ENCODE data around the gene CLDN9. TPM values are rescaled to one million over a fixed set of nuclear protein-coding genes. Genes with fewer than 3 reads are reported as not detected.
"Not testable (repeated sequence)": the region's sequence is repeated elsewhere in the genome, so short reads cannot be mapped to it uniquely, and the experiment has no call there.

The CLDN9 gene
- total RNA-seq, 2 donors from 2014 or later = 4.7 to 11.2 TPM

DNA sequence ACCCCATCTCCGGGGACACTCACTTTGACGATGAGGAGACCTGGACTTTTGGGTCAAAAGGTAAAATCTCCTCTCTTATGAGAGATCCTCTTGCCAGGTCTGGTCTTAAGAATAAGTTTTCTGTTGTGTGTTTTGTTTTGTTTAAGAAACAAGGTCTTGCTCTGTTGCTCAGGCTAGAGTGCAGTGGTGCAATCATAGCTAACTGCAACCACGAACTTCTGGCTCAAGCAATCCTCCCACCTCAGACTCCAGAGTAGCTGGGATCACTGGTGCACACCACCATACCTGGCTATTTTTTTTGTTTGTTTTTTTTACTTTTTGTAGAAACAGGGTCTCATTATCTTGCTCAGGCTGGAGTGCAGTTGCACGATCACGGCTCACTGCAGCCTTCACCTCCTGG lies 37.8 kb downstream of the CLDN9 start:
- Histone ChIP-seq H3K4me3 (no peak overlapping the region), H3K27me3 (peaks cover 0 to 19% of the 10 kb centered on the region in 2 donors), H3K27ac (no peak overlapping the region), H3K9me3 (no peaks in the 10 kb centered on the region), H3K36me3 (replicated peaks in 1 of 2; ENCODE audit: insufficient read depth in 1 of 2, low read depth in 2 of 2) (no peaks in the 10 kb centered on the region), H3K4me1 (peaks cover 16% of the 10 kb centered on the region)
- WGBS, 2 donors = 67 to 80% methylated on average over 5 of the region's 5 CpGs
- TF ChIP-seq, protein P1, sequence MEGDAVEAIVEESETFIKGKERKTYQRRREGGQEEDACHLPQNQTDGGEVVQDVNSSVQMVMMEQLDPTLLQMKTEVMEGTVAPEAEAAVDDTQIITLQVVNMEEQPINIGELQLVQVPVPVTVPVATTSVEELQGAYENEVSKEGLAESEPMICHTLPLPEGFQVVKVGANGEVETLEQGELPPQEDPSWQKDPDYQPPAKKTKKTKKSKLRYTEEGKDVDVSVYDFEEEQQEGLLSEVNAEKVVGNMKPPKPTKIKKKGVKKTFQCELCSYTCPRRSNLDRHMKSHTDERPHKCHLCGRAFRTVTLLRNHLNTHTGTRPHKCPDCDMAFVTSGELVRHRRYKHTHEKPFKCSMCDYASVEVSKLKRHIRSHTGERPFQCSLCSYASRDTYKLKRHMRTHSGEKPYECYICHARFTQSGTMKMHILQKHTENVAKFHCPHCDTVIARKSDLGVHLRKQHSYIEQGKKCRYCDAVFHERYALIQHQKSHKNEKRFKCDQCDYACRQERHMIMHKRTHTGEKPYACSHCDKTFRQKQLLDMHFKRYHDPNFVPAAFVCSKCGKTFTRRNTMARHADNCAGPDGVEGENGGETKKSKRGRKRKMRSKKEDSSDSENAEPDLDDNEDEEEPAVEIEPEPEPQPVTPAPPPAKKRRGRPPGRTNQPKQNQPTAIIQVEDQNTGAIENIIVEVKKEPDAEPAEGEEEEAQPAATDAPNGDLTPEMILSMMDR (IDR thresholded peaks at IDR 0.05) = no peak
- TF ChIP-seq POLR2A (IDR thresholded peaks at IDR 0.05) = no peak
- ATAC-seq (no peak), DNase-seq (no peak)
- intact Hi-C loops (cut with DNase I) = loop anchor here (10.0 kb wide), 1 partner anchor 64 kb away; the partner anchor contains the start of gene ZNF205

DNA sequence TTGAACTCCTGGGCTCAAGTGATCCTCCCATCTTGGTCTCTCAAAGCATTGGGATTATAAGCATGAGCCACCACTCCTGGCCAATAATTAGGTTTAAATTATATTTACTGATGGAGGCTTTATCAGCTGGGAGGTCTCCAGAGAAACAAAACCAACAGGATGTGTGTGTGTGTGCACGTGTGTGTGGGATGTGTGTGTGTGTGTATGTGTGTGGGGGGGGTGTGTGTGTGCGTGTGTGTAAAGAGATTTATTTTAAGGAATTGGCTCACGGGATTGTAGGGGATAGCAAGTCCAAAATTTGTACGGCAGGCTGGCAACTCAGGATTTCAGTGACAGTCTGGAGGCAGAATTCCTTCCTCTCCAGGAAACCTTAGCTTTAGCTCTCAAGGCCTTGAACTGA lies 38.3 kb downstream of the CLDN9 start:
- no peaks in the 10 kb centered on the region for H3K36me3 ChIP-seq (replicated peaks in 1 of 2; ENCODE audit: insufficient read depth in 1 of 2, low read depth in 2 of 2)
- TF ChIP-seq, protein P1 (IDR thresholded peaks at IDR 0.05) = no peak
- TF ChIP-seq POLR2A (IDR thresholded peaks at IDR 0.05) = no peak
- intact Hi-C loops (cut with DNase I) = loop anchor here (10.0 kb wide), 1 partner anchor 64 kb away; the partner anchor contains the start of gene ZNF205
- DNase-seq (no peak), ATAC-seq (no peak)
- 14 to 31% methylated on average over 4 of the region's 4 CpGs for WGBS, 2 donors
- H3K9me3 ChIP-seq = no peaks in the 10 kb centered on the region
- peaks cover 11% of the 10 kb centered on the region for H3K4me1 ChIP-seq
- no peak overlapping the region for H3K4me3 ChIP-seq
- H3K27ac ChIP-seq = no peak overlapping the region
- peaks cover 0 to 16% of the 10 kb centered on the region in 2 donors for H3K27me3 ChIP-seq

DNA sequence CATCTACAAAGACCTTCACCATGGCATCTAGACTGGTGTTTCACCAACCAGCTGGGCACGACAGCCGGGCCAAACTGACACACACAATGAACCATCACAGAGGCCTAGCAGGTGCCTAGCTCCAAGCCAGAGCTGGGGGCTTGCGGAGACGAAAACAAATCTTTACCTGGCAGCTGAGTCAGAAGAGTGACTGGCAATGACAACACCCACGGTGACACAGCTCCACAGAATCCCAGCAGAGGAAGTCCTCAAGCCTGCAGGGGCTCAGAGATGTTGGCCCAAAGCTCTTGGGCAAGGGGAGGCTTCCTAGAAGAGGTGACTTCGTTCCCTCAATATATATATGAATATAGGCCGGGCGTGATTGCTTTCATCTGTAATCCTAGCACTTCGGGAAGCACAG lies 38.8 kb downstream of the CLDN9 start:
- H3K27ac ChIP-seq = no peak overlapping the region
- no peak for ATAC-seq

DNA sequence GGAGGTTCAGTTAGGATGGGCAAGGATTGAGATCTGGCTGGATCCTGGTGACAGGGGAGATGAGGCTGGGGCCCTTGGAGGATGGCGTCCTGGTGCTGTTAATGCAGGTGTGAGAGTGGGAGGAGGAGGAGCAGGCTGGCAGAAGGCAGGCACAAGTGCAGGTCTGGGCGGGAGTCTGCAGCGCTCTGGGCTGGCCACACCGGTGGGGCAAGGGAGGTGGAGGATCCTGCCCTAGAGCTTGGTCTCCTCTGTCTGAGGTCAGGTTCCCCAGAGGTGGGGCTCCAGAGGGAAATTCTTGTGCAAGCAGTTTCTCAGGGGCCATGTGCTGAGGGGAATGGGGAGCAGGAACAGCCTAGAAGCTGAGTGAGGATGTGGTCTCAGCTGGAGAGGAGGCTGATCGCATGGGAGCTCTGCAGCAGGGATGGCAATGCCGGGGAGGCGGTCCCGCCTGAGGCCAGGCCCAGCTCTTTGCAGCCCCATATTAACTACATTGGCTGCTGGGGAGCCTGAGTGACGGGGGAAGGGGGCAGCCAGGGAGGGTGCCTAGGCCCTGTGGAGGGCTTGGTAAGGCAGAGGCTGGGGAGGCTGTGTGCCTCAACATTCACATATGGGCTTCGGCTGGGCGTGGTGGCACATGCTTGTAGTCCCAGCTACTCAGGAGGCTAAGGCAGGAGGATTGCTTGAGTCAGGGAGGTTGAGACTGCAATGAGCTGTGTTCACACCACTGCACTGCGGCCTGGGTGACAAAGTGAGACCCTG lies 40.0 kb downstream of the CLDN9 start:
- ATAC-seq; H3K27me3 ChIP-seq; H3K27ac ChIP-seq; H3K36me3 ChIP-seq (replicated peaks in 1 of 2; ENCODE audit: insufficient read depth in 1 of 2, low read depth in 2 of 2); H3K9me3 ChIP-seq; H3K4me1 ChIP-seq; H3K4me3 ChIP-seq; DNase-seq: not testable (repeated sequence)
- 81% methylated on average over 12 of the region's 12 CpGs; no CpG with 5 or more reads in 1 of the 2 donors for WGBS, 2 donors
- intact Hi-C loops (cut with DNase I) = loop anchor here (10.0 kb wide), 1 partner anchor 62 kb away; the partner anchor contains the start of gene ZNF205

More for the DNA sequence above, 38.8 kb downstream of the CLDN9 start:
- Histone ChIP-seq H3K27me3 (peaks cover 0 to 13% of the 10 kb centered on the region in 2 donors), H3K9me3 (no peaks in the 10 kb centered on the region), H3K36me3 (replicated peaks in 1 of 2; ENCODE audit: insufficient read depth in 1 of 2, low read depth in 2 of 2) (no peaks in the 10 kb centered on the region), H3K4me1 (peaks cover 6% of the 10 kb centered on the region), H3K4me3 (no peak overlapping the region)
- intact Hi-C loops (cut with DNase I) = loop anchor here (10.0 kb wide), 1 partner anchor 63 kb away; the partner anchor contains the start of gene ZNF205
- WGBS, 2 donors = 80 to 84% methylated on average over 7 to 9 of the region's 9 CpGs
- no peak for TF ChIP-seq POLR2A (IDR thresholded peaks at IDR 0.05)
- no peak for DNase-seq

DNA sequence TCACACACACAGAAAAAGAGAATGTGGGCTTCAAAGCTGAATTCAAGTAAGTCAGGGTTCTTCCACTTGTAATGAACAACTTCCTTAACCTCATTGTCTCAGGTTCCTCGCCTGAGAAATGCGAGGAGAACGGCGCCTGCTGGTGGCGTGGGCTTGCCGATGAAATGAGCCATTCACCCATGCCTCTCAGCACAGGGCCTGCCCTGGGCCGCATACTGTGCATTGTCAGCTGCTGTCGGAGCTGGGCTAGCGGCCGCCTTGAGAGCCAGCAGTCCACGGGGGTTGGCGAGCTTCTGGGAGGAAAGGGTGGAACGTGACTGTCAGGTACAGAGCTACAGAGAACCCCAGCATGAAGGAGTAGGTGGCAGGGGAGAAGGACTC lies 40.6 kb downstream of the CLDN9 start:
- intact Hi-C loops (cut with DNase I) = loop anchor here (10.0 kb wide), 1 partner anchor 61 kb away; the partner anchor contains the start of gene ZNF205
- 83 to 90% methylated on average over 6 to 11 of the region's 13 CpGs for WGBS, 2 donors

DNA sequence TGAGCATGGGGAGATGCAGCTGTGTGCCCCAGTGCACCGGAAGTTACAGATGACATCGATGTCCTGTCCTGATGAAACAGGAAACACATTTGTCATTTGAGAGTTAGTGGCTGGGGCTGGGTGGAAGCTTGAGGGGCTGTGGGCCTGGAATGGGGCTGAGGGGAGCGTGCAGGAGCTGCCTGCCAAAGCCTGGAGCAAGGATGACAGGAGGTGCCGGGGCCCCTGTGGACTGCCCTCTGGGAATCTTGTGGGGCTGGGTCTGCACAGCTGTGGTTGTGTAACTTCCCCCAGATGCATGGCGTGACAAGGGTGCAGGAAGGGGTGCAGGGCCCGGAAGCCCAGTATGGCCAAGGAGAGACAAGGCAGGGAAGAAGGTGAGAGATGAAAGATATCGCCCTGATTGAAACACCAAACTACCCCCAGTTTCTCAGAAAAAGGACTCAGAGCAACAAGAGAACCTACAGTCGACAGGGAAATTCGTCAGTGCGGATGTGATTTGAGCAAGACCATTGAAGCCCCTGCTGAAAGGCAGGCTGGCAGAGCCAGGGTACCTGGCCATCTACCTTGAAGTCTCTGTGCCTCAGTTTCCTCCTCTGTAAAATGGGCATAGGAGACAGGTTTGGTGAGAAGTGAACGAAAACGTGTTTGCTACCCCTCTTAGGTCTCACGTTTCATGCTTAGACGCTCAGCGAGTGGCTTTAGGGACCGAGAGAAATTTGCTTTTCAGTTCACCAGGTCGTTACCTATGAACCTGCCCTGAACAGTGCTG lies 42.4 kb downstream of the CLDN9 start:
- intact Hi-C loops (cut with DNase I) = loop anchor here (10.0 kb wide), 1 partner anchor 60 kb away; the partner anchor contains the start of gene ZNF205
- no peaks in the 10 kb centered on the region for H3K36me3 ChIP-seq (replicated peaks in 1 of 2; ENCODE audit: insufficient read depth in 1 of 2, low read depth in 2 of 2)
- peaks cover 21% of the 10 kb centered on the region for H3K4me1 ChIP-seq
- TF ChIP-seq, protein P1 (IDR thresholded peaks at IDR 0.05) = no peak
- TF ChIP-seq POLR2A (IDR thresholded peaks at IDR 0.05) = no peak
- no peak overlapping the region for H3K27ac ChIP-seq
- H3K4me3 ChIP-seq = no peak overlapping the region
- ATAC-seq (no peak), DNase-seq (no peak)
- no peaks in the 10 kb centered on the region for H3K9me3 ChIP-seq
- WGBS, 2 donors = 76 to 86% methylated on average over 17 of the region's 17 CpGs
- no peaks in the 10 kb centered on the region for H3K27me3 ChIP-seq

More for the DNA sequence above, 40.6 kb downstream of the CLDN9 start:
- not testable (repeated sequence) for H3K27ac ChIP-seq; H3K9me3 ChIP-seq; H3K27me3 ChIP-seq; ATAC-seq; H3K4me1 ChIP-seq; DNase-seq; H3K4me3 ChIP-seq; H3K36me3 ChIP-seq (replicated peaks in 1 of 2; ENCODE audit: insufficient read depth in 1 of 2, low read depth in 2 of 2)

DNA sequence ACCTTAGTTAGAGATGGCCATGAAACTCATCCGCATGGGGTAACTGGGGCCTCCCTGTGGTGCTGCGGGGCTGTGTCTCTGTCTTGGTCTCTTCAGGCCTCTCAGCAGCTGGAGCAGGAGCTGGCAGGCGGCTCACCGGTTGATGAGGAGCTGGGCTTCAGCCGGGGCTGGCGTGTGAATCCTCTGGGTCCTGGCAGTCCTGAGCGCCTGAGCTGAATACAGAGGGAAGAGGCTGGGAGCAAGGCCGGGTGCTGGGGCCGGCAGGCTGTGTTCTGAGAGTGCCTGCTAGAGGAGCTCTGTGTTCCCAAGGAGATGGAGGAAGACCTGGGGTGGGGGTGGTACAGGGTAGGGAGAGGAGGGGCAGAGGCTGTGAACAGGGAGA lies 43.0 kb downstream of the CLDN9 start:
- H3K36me3 ChIP-seq (replicated peaks in 1 of 2; ENCODE audit: insufficient read depth in 1 of 2, low read depth in 2 of 2); H3K27me3 ChIP-seq; H3K27ac ChIP-seq; ATAC-seq; DNase-seq; H3K9me3 ChIP-seq; H3K4me3 ChIP-seq: not testable (repeated sequence)
- 64 to 78% methylated on average over 4 to 8 of the region's 9 CpGs for WGBS, 2 donors
- intact Hi-C loops (cut with DNase I) = loop anchor here (10.0 kb wide), 1 partner anchor 59 kb away; the partner anchor contains the start of gene ZNF205
- peaks cover 26% of the 10 kb centered on the region for H3K4me1 ChIP-seq
